PC-3 (cell line): ENCODE measurements around the gene SLC25A31. TPM values are rescaled to one million over a fixed set of nuclear protein-coding genes. Genes with fewer than 3 reads are reported as not detected.

ENCODE experiments used
- ATAC-seq: fragments of 200-7000 bp; cut with Tn5 transposase; 2 replicates; pipeline ENCODE4 v1.9.1; 2020; ENCODE audit warnings: mild to moderate bottlenecking, moderate library complexity
- BruUV-seq: library from RNA; stranded (reverse); fragments of 400-500 nt; replicated peaks from 2 replicates; lab custom pipeline; 2021; lab: Mats Ljungman, UMichigan
- CTCF ChIA-PET: fragments of 300-600 bp; sonication (Branson Sonifier 250); formaldehyde crosslinking; loops from one replicate; lab custom pipeline; 2022; ENCODE audit warnings: antibody characterized with exemption; lab: Charles Lee
- POLR2A ChIA-PET: fragments of 300-600 bp; sonication (Branson Sonifier 250); formaldehyde crosslinking; loops from one replicate; lab custom pipeline; 2022; ENCODE audit warnings: antibody characterized with exemption; ENCODE audit not compliant: unreplicated experiment; lab: Charles Lee
- DNase-seq: peaks from one replicate; pipeline ENCODE4 v3.0.0-alpha.2; 2015
- H2AFZ ChIP-seq: fragments of 300-600 bp; sonication (generic); 2 replicates; pipeline ENCODE4 v1.6.0; 2016; ENCODE audit warnings: antibody characterized with exemption, low read length
- H3F3A ChIP-seq: fragments of 300-600 bp; sonication (generic); one replicate; pipeline ENCODE4 v1.6.0; 2017; ENCODE audit warnings: antibody characterized with exemption, low read length, control low read depth, mild to moderate bottlenecking; ENCODE audit not compliant: unreplicated experiment
- H3K27ac ChIP-seq: fragments of 300-600 bp; sonication (generic); 2 replicates; pipeline ENCODE4 v1.5.1; 2016; ENCODE audit warnings: mild to moderate bottlenecking, low read length
- H3K27me3 ChIP-seq: fragments of 300-600 bp; sonication (generic); 2 replicates; pipeline ENCODE4 v1.6.1; 2016; ENCODE audit warnings: low read length, mixed read lengths
- H3K36me3 ChIP-seq: fragments of 300-600 bp; sonication (generic); 2 replicates; pipeline ENCODE4 v1.6.1; 2016; ENCODE audit warnings: low read depth, mixed run types, low read length, mixed read lengths
- H3K4me1 ChIP-seq: fragments of 300-600 bp; sonication (generic); 2 replicates; pipeline ENCODE4 v1.5.1; 2016; ENCODE audit warnings: low read length; ENCODE audit not compliant: insufficient read depth
- H3K4me2 ChIP-seq: fragments of 300-600 bp; sonication (generic); 2 replicates; pipeline ENCODE4 v1.6.0; 2016; ENCODE audit warnings: low read length
- H3K4me3 ChIP-seq: fragments of 300-600 bp; sonication (generic); 2 replicates; pipeline ENCODE4 v1.5.1; 2016; ENCODE audit warnings: mild to moderate bottlenecking, low read length, mixed read lengths
- H3K79me2 ChIP-seq: fragments of 300-600 bp; sonication (generic); 2 replicates; pipeline ENCODE4 v1.6.1; 2017; ENCODE audit warnings: low read length, mixed read lengths
- H3K9ac ChIP-seq: fragments of 300-600 bp; sonication (generic); 2 replicates; pipeline ENCODE4 v1.6.0; 2016; ENCODE audit warnings: mild to moderate bottlenecking, low read length
- H3K9me2 ChIP-seq: fragments of 300-600 bp; sonication (generic); replicated peaks from 2 replicates; pipeline ENCODE4 v1.6.1; 2016; ENCODE audit warnings: mixed run types, low read length, mixed read lengths
- H3K9me3 ChIP-seq: fragments of 300-600 bp; sonication (generic); 2 replicates; pipeline ENCODE4 v1.6.1; 2016; ENCODE audit warnings: low read length, mixed read lengths
- H4K20me1 ChIP-seq: fragments of 300-600 bp; sonication (generic); 2 replicates; pipeline ENCODE4 v1.6.1; 2016; ENCODE audit warnings: low read length, mixed read lengths
- EZH2 ChIP-seq: fragments of 300-600 bp; sonication (generic); IDR thresholded peaks from one replicate; pipeline ENCODE4 v1.6.1; 2017; ENCODE audit warnings: antibody characterized with exemption, mild to moderate bottlenecking, low read length; ENCODE audit not compliant: unreplicated experiment
- EZH2phosphoT487 ChIP-seq: fragments of 300-600 bp; sonication (generic); IDR thresholded peaks from 2 replicates; pipeline ENCODE4 v1.6.1; 2018; ENCODE audit warnings: mild to moderate bottlenecking, antibody characterized with exemption, low read length, borderline replicate concordance
- intact Hi-C: fragments of 100-400 bp; cut with micrococcal nuclease; formaldehyde crosslinking; loops from 2 replicates; pipeline ENCODE4 v1.9.0; 2023
- total RNA-seq: library from RNA; depleted of rRNA; stranded (reverse); fragments of >200 nt; gene quantifications from 2 replicates; pipeline ENCODE4 v1.2.3, GENCODE V29; 2014
- TF ChIP-seq, protein P1 (sequence below): fragments of 300-600 bp; sonication (generic); conservative IDR thresholded peaks from 2 replicates; pipeline ENCODE4 v1.5.1; 2017; ENCODE audit warnings: antibody characterized with exemption, low read depth, mild to moderate bottlenecking, low read length

SLC25A31 gene
- total RNA-seq, 1 experiment from 2014 or later: not detected

DNA sequence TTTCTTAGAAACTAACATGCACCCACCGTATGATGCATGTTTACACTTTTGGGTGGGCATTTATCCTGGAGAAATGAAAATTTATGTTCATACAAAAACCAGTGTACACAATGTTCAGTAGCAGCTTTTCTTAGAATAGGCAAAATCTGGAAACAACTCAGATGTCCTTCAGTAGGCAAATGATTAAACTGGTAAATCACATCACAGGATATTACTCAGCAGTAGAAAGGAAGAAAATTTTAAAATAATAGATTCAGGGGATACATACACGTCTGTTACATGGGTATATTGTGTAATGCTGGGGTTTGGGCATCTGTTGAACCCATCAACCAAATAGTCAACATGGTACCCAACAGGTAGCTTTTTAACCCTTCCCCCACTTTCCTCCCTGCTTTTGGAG, 26.7 kb downstream of the SLC25A31 start:
- H3K4me1 ChIP-seq: peaks cover 13% of the 10 kb centered on the region
- H3K27ac ChIP-seq: no peak overlapping the region
- ATAC-seq: no peak
- no TSS peak for BruUV-seq
- no peak overlapping the region for H2AFZ ChIP-seq
- H3K9me2 ChIP-seq: no peaks in the 10 kb centered on the region
- DNase-seq: no peak
- H3K36me3 ChIP-seq: no peaks in the 10 kb centered on the region
- no peaks in the 10 kb centered on the region for H3K27me3 ChIP-seq
- H4K20me1 ChIP-seq: no peaks in the 10 kb centered on the region
- no peak for TF ChIP-seq EZH2
- TF ChIP-seq EZH2phosphoT487: no peak
- TF ChIP-seq, protein P1, sequence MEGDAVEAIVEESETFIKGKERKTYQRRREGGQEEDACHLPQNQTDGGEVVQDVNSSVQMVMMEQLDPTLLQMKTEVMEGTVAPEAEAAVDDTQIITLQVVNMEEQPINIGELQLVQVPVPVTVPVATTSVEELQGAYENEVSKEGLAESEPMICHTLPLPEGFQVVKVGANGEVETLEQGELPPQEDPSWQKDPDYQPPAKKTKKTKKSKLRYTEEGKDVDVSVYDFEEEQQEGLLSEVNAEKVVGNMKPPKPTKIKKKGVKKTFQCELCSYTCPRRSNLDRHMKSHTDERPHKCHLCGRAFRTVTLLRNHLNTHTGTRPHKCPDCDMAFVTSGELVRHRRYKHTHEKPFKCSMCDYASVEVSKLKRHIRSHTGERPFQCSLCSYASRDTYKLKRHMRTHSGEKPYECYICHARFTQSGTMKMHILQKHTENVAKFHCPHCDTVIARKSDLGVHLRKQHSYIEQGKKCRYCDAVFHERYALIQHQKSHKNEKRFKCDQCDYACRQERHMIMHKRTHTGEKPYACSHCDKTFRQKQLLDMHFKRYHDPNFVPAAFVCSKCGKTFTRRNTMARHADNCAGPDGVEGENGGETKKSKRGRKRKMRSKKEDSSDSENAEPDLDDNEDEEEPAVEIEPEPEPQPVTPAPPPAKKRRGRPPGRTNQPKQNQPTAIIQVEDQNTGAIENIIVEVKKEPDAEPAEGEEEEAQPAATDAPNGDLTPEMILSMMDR: no peak
- no peaks in the 10 kb centered on the region for H3K9me3 ChIP-seq
- H3K4me3 ChIP-seq: no peak overlapping the region
- intact Hi-C loops: no loop called here
- ChIA-PET POLR2A (no interaction called here), CTCF (no interaction called here)
- H3K4me2 ChIP-seq: no peak overlapping the region
- no peak overlapping the region for H3K9ac ChIP-seq
- H3F3A ChIP-seq: no peaks in the 10 kb centered on the region
- no peaks in the 10 kb centered on the region for H3K79me2 ChIP-seq

- H3K9me3 ChIP-seq: no peaks in the 10 kb centered on the region
- no peaks in the 10 kb centered on the region for H3F3A ChIP-seq
- no peak overlapping the region for H3K4me3 ChIP-seq
- no peak overlapping the region for H2AFZ ChIP-seq
- no peaks in the 10 kb centered on the region for H3K27me3 ChIP-seq
- H3K27ac ChIP-seq: 0 out of 2 replicates have a peak overlapping the region, but pooled peaks have one; percentile 9
- H3K79me2 ChIP-seq: no peaks in the 10 kb centered on the region
- no peak overlapping the region for H3K9ac ChIP-seq
- H3K4me1 ChIP-seq: peaks cover 13% of the 10 kb centered on the region
- ChIA-PET CTCF (no interaction called here), POLR2A (no interaction called here)
- ATAC-seq (no peak), DNase-seq (no peak)
- no peaks in the 10 kb centered on the region for H3K36me3 ChIP-seq
- no TSS peak for BruUV-seq
- H4K20me1 ChIP-seq: no peaks in the 10 kb centered on the region
- no peak for TF ChIP-seq EZH2
- TF ChIP-seq EZH2phosphoT487: no peak
- TF ChIP-seq, protein P1: no peak
- no peak overlapping the region for H3K4me2 ChIP-seq
- H3K9me2 ChIP-seq: no peaks in the 10 kb centered on the region
- intact Hi-C loops: no loop called here
Measured at GRCh38 chr4:127759228-127759820, 29.1 kb downstream of the SLC25A31 start.

- intact Hi-C loops: no loop called here
- no TSS peak for BruUV-seq
- H3K4me2 ChIP-seq: no peak overlapping the region
Measured at GRCh38 chr4:127759893-127760292, 29.7 kb downstream of the SLC25A31 start.

More at GRCh38 chr4:127759893-127760292, 29.7 kb downstream of the SLC25A31 start:
- ChIA-PET CTCF (no interaction called here), POLR2A (no interaction called here)
- Histone ChIP-seq H3F3A (no peaks in the 10 kb centered on the region), H3K27ac (peak overlapping the region; percentile 43), H3K9ac (no peak overlapping the region), H3K4me1 (peaks cover 13% of the 10 kb centered on the region), H2AFZ (no peak overlapping the region), H3K9me3 (no peaks in the 10 kb centered on the region), H3K79me2 (no peaks in the 10 kb centered on the region), H3K9me2 (no peaks in the 10 kb centered on the region), H4K20me1 (no peaks in the 10 kb centered on the region), H3K4me3 (no peak overlapping the region), H3K27me3 (no peaks in the 10 kb centered on the region), H3K36me3 (no peaks in the 10 kb centered on the region)
- ATAC-seq (peak; percentile 97), DNase-seq (peak; percentile 81)
- TF ChIP-seq EZH2 (no peak), EZH2phosphoT487 (no peak)
- TF ChIP-seq, protein P1: no peak
